HepG2 (cell line): ENCODE measurements around the gene CST11. TPM values are rescaled to one million over a fixed set of nuclear protein-coding genes. Genes with fewer than 3 reads are reported as not detected.
A peak's percentile ranks its signal among the peaks of the same experiment; 100 is the strongest.

Experiments used
- ARID4A ChIP-seq: sonication (generic); formaldehyde crosslinking; IDR thresholded peaks from 2 replicates; pipeline ENCODE4 v1.5.0; 2020; ENCODE audit warnings: mild to moderate bottlenecking, missing genetic modification reagents, borderline replicate concordance
- EZH2 ChIP-seq: conservative IDR thresholded peaks from 2 replicates; pipeline ENCODE4 v1.6.1; 2012; ENCODE audit warnings: mild to moderate bottlenecking, low read depth, low read length, moderate library complexity
- FOXC1 ChIP-seq: sonication (generic); formaldehyde crosslinking; IDR thresholded peaks from 2 replicates; pipeline ENCODE4 v1.8.0; 2022; ENCODE audit warnings: mild to moderate bottlenecking, missing genetic modification reagents, borderline replicate concordance
- HMGXB4 ChIP-seq, 2 experiments: sonication (generic) in 1 of 2; formaldehyde crosslinking in 1 of 2; IDR thresholded peaks; 2 replicates each; pipeline versions ENCODE4 v1.4.0 to v1.6.1; 2018 to 2020; ENCODE audit warnings: missing genetic modification reagents in 2 of 2, borderline replicate concordance in 1 of 2, low read depth in 1 of 2, mild to moderate bottlenecking in 1 of 2, missing biosample characterization in 1 of 2
- JDP2 ChIP-seq: sonication (generic); formaldehyde crosslinking; IDR thresholded peaks from 2 replicates; pipeline ENCODE4 v1.8.1; 2022; ENCODE audit warnings: missing genetic modification reagents, borderline replicate concordance
- KLF12 ChIP-seq: sonication (generic); formaldehyde crosslinking; IDR thresholded peaks from 2 replicates; pipeline ENCODE4 v1.4.0; 2020; ENCODE audit warnings: missing genetic modification reagents, borderline replicate concordance
- NFE2L1 ChIP-seq: sonication (generic); formaldehyde crosslinking; IDR thresholded peaks from 2 replicates; pipeline ENCODE4 v1.4.0; 2020; ENCODE audit warnings: missing genetic modification reagents, mild to moderate bottlenecking, borderline replicate concordance
- NFYC ChIP-seq: IDR thresholded peaks from 2 replicates; pipeline ENCODE4 v1.6.1; 2016; ENCODE audit warnings: missing genetic modification reagents, missing compliant biosample characterization
- NR0B2 ChIP-seq: sonication (generic); formaldehyde crosslinking; IDR thresholded peaks from 2 replicates; pipeline ENCODE4 v1.4.0; 2020; ENCODE audit warnings: mild to moderate bottlenecking, missing genetic modification reagents
- PAWR ChIP-seq: sonication (generic); formaldehyde crosslinking; IDR thresholded peaks from 2 replicates; pipeline ENCODE4 v1.4.0; 2020; ENCODE audit warnings: missing genetic modification reagents, mild to moderate bottlenecking, borderline replicate concordance
- SOX13 ChIP-seq, 3 experiments: fragments of 450-650 bp in 1 of 3; sonication (generic) in 1 of 3; formaldehyde crosslinking in 1 of 3; IDR thresholded peaks in 2 of 3; conservative IDR thresholded peaks in 1 of 3; 2 replicates each; pipeline versions ENCODE4 v1.5.0 to v1.6.1; 2016 to 2020; ENCODE audit warnings: antibody characterized with exemption in 1 of 3, mild to moderate bottlenecking in 1 of 3, missing compliant biosample characterization in 1 of 3, missing genetic modification reagents in 1 of 3, moderate library complexity in 1 of 3
- TMF1 ChIP-seq: sonication (generic); formaldehyde crosslinking; IDR thresholded peaks from 2 replicates; pipeline ENCODE4 v1.8.1; 2022; ENCODE audit warnings: low read depth, missing genetic modification reagents
- ZBTB1 ChIP-seq: sonication (generic); formaldehyde crosslinking; IDR thresholded peaks from 2 replicates; pipeline ENCODE4 v1.4.0; 2020; ENCODE audit warnings: missing genetic modification reagents, borderline replicate concordance
- ZBTB21 ChIP-seq: sonication (generic); formaldehyde crosslinking; IDR thresholded peaks from 2 replicates; pipeline ENCODE4 v1.4.0; 2020; ENCODE audit warnings: missing genetic modification reagents
- ZNF331 ChIP-seq: sonication (generic); formaldehyde crosslinking; IDR thresholded peaks from 2 replicates; pipeline ENCODE4 v1.4.0; 2020; ENCODE audit warnings: missing genetic modification reagents
- ZNF703 ChIP-seq: sonication (generic); formaldehyde crosslinking; IDR thresholded peaks from 2 replicates; pipeline ENCODE4 v1.5.1; 2020; ENCODE audit warnings: missing genetic modification reagents, mild to moderate bottlenecking, moderate library complexity, borderline replicate concordance
- ZNF720 ChIP-seq: sonication (generic); formaldehyde crosslinking; IDR thresholded peaks from 2 replicates; pipeline ENCODE4 v1.4.0; 2020; ENCODE audit warnings: missing genetic modification reagents
- ZNF761 ChIP-seq: sonication (generic); formaldehyde crosslinking; conservative IDR thresholded peaks from 2 replicates; pipeline ENCODE4 v1.4.0; 2020; ENCODE audit warnings: mild to moderate bottlenecking, missing genetic modification reagents
- ZNF781 ChIP-seq: sonication (generic); formaldehyde crosslinking; IDR thresholded peaks from 2 replicates; pipeline ENCODE4 v1.5.1; 2020; ENCODE audit warnings: borderline replicate concordance, mild to moderate bottlenecking, missing genetic modification reagents; ENCODE audit errors: not compliant biosample characterization
- polyA plus RNA-seq, 8 experiments: library from polyadenylated mRNA; depleted of rRNA in 3 of 8; stranded (reverse) in 7 of 8; unstranded in 1 of 8; fragments of >200 nt; fragmentation: Illumina TruSeq in 4 of 8; extraction: Trizol in 4 of 8; gene quantifications; 2 replicates each; pipeline versions ENCODE4 v1.2.1 to v1.2.3, GENCODE V29; 2011 to 2016; ENCODE audit warnings: low read depth in 4 of 8, missing spikeins in 1 of 8, mixed read lengths in 1 of 8; ENCODE audit not compliant: insufficient read depth in 1 of 8
- total RNA-seq, 5 experiments: library from RNA; depleted of rRNA; stranded (reverse); fragments of >200 nt; fragmentation: Illumina TruSeq; extraction: Trizol; gene quantifications; 2 replicates each; pipeline ENCODE4 v1.2.3, GENCODE V29; 2016; ENCODE audit warnings: low read depth in 1 of 5
- TF ChIP-seq, protein P1 (sequence below): IDR thresholded peaks from 2 replicates; pipeline ENCODE4 v1.6.1; 2016; ENCODE audit warnings: low read depth, borderline replicate concordance

Gene CST11
- total and polyA plus RNA-seq, 2 of the 13 experiments (the other 11 are each of a cell fraction or from before 2014, with no cell fraction given): not detected

- TF ChIP-seq PAWR (CRISPR knock-in tag): 0 out of 2 replicates have a peak, but pooled peaks have one; percentile 13
- no peak for TF ChIP-seq SOX13 (IDR thresholded peaks at IDR 0.05)
- TF ChIP-seq SOX13 (CRISPR knock-in tag; conservative IDR thresholded peaks at IDR 0.05 in 1 of 2, IDR thresholded peaks at IDR 0.05 in 1 of 2): no peak; a peak in 1 of 4 replicates
- no peak for TF ChIP-seq ZNF331
- TF ChIP-seq ARID4A (CRISPR knock-in tag): no peak
- no peak for TF ChIP-seq NR0B2
- no peak for TF ChIP-seq EZH2
- TF ChIP-seq JDP2 (CRISPR knock-in tag): no peak
- TF ChIP-seq NFE2L1 (CRISPR knock-in tag): no peak
- TF ChIP-seq ZBTB21: no peak
- 0 out of 2 replicates have a peak, but pooled peaks have one; percentile 28 for TF ChIP-seq TMF1 (CRISPR knock-in tag)
- no peak for TF ChIP-seq ZNF703
- TF ChIP-seq ZNF781: no peak
- no peak for TF ChIP-seq KLF12 (CRISPR knock-in tag)
- 0 out of 2 replicates have a peak, but pooled peaks have one; percentile 20 for TF ChIP-seq ZNF720 (CRISPR knock-in tag)
- no peak for TF ChIP-seq NFYC
- TF ChIP-seq ZBTB1 (CRISPR knock-in tag): no peak
- TF ChIP-seq HMGXB4 (CRISPR knock-in tag; IDR thresholded peaks at IDR 0.05; ENCODE audit: borderline replicate concordance in 1 of 2, low read depth in 1 of 2): no peak
- TF ChIP-seq, protein P1, sequence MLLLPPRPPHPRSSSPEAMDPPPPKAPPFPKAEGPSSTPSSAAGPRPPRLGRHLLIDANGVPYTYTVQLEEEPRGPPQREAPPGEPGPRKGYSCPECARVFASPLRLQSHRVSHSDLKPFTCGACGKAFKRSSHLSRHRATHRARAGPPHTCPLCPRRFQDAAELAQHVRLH (CRISPR knock-in tag): no peak
- no peak for TF ChIP-seq FOXC1 (CRISPR knock-in tag)
- no peak for TF ChIP-seq ZNF761 (CRISPR knock-in tag)
Observed at GRCh38 chr20:23419995-23420901, 32.4 kb downstream of the CST11 start (continued).
